ENCODE data around the gene CRTC2.
A peak's percentile ranks its signal among the peaks of the same experiment; 100 is the strongest.

Gene CRTC2

GRCh38 chr1:153951183-153951582 is 7.2 kb downstream of the CRTC2 start:
- DNase-seq (ENCODE audit: low spot score) (no peak), FAIRE-seq (no peak)

GRCh38 chr1:153946622-153947241 is 11.7 kb downstream of the CRTC2 start, which contains the start of gene DENND4B:
Gene DENND4B (minus strand): TSS chr1:153946718. CDS start chr1:153944374, 2,344 bp downstream.
- peak; percentile 67 for DNase-seq (ENCODE audit: low spot score)
- FAIRE-seq, result no peak

- FAIRE-seq, result no peak
- DNase-seq (ENCODE audit: low spot score), result peak; percentile 40
Observed at GRCh38 chr1:153945795-153946621, 12.4 kb downstream of the CRTC2 start.

- FAIRE-seq (no peak), DNase-seq (ENCODE audit: low spot score) (peak; percentile 4)
Observed at GRCh38 chr1:153945131-153945794, 13.1 kb downstream of the CRTC2 start.

GRCh38 chr1:153944827-153945117 is 13.6 kb downstream of the CRTC2 start:
- DNase-seq (ENCODE audit: low spot score), result no peak
- no peak for FAIRE-seq

- FAIRE-seq (no peak), DNase-seq (ENCODE audit: low spot score) (no peak)
Observed at GRCh38 chr1:153944005-153944826, 14.2 kb downstream of the CRTC2 start.

- no peak for FAIRE-seq
- no peak for DNase-seq (ENCODE audit: low spot score)
Observed at GRCh38 chr1:153942766-153943549, 15.5 kb downstream of the CRTC2 start.

GRCh38 chr1:153941826-153942725 is 16.3 kb downstream of the CRTC2 start:
- DNase-seq (ENCODE audit: low spot score), result no peak
- FAIRE-seq, result no peak

- no peak for DNase-seq (ENCODE audit: low spot score)
- FAIRE-seq, result no peak
Observed at GRCh38 chr1:153940756-153941155, 17.7 kb downstream of the CRTC2 start.

- no peak for FAIRE-seq
- no peak for DNase-seq (ENCODE audit: low spot score)
Observed at GRCh38 chr1:153939476-153939875, 18.9 kb downstream of the CRTC2 start.

- no peak for DNase-seq (ENCODE audit: low spot score)
- no peak for FAIRE-seq
Observed at GRCh38 chr1:153938996-153939395, 19.4 kb downstream of the CRTC2 start.

- FAIRE-seq, result no peak
- no peak for DNase-seq (ENCODE audit: low spot score)
Observed at GRCh38 chr1:153937331-153937730, 21.1 kb downstream of the CRTC2 start.

- DNase-seq (ENCODE audit: low spot score), result no peak
- no peak for FAIRE-seq
Observed at GRCh38 chr1:153936011-153936802, 22.2 kb downstream of the CRTC2 start.

GRCh38 chr1:153934746-153935145 is 23.7 kb downstream of the CRTC2 start:
- FAIRE-seq, result no peak

GRCh38 chr1:153933955-153934354 is 24.5 kb downstream of the CRTC2 start:
- FAIRE-seq, result no peak
- no peak for DNase-seq (ENCODE audit: low spot score)

More at GRCh38 chr1:153934746-153935145, 23.7 kb downstream of the CRTC2 start:
- no peak for DNase-seq (ENCODE audit: low spot score)

GRCh38 chr1:153933430-153933829 is 25.0 kb downstream of the CRTC2 start:
- FAIRE-seq, result no peak
- DNase-seq (ENCODE audit: low spot score), result no peak

GRCh38 chr1:153932156-153933131 is 26.0 kb downstream of the CRTC2 start:
- DNase-seq (ENCODE audit: low spot score), result no peak
- FAIRE-seq, result no peak

Measured in RCC 7860 (cell line).